GM08714 (cell line): ENCODE results near the gene PRH1.

Experiments
- H3K4me3 ChIP-seq: fragments of 200-500 bp; sonication (Bioruptor generic); 2 replicates; pipeline ENCODE4 v1.5.1; 2014; ENCODE audit warnings: mild to moderate bottlenecking, low read length, inconsistent platforms
- ZNF274 ChIP-seq: IDR thresholded peaks from 2 replicates; pipeline ENCODE4 v1.6.1; 2012; ENCODE audit warnings: mild to moderate bottlenecking, low read depth, low read length

The PRH1 gene

GRCh38 chr12:10884086-10884725, at the start of gene PRH1:
Gene PRH1 (minus strand): TSS chr12:10884255. CDS start chr12:10884217, 38 bp downstream.
- no peak for TF ChIP-seq ZNF274
- H3K4me3 ChIP-seq: no peak within 1 kb of the TSS

DNA sequence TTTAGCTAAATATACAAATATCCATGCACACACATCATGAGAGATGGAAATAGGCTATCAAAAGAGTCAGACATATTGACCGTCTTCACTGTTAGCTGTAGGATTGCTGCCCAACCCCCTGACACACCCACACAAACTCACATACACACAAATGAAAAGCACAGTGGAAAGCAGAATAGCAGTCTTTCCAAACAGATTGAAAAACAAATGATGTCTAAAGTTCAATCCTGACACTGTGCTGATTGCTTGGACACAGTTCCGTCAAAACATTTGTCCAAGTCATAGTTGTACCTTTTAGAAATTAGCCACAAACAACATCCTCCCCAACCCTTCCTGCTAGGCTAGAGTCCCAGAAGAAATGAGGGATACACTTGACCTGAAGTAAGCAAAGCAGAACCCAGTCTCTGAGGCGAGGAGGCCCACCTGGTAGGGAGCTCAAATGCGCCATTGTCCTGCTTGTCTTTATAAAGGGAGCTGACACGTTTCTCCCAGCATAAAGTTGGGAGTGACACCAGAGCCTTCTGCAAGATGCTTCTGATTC, 44.8 kb upstream of the PRH1 start, which contains the start of gene PRH2:
Gene PRH2, plus strand, starts transcription at position 491 of the 541 bp plus-strand sequence. Its CDS starts 38 bp downstream, at position 529.
- H3K4me3 ChIP-seq: no peak within 1 kb of the TSS
- no peak for TF ChIP-seq ZNF274

DNA sequence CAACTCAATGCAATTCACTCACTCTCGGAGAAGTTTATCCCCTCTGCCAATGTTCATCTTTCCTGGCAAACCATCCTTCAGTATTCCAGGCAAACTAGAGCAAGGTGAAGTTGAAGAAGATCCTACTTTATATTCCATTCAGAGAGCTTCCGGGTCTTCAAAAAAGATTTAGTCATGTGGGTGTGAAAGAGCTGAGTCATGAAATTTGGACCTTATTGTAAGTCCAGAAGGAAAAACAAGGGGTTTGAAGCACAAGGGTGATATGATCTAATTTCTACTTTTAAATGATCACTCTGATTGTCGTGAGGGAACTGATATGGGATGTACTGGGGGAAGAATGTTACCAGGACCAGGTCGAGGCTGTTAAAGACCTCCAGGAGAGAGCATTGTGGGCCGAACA, 42.2 kb upstream of the PRH1 start:
- no peak for TF ChIP-seq ZNF274
- no peak overlapping the region for H3K4me3 ChIP-seq

GRCh38 chr12:10919809-10920208, 35.8 kb upstream of the PRH1 start:
- H3K4me3 ChIP-seq: no peak overlapping the region
- TF ChIP-seq ZNF274: no peak

GRCh38 chr12:10910380-10910779, 26.3 kb upstream of the PRH1 start:
- H3K4me3 ChIP-seq: no peak overlapping the region
- TF ChIP-seq ZNF274: no peak

DNA sequence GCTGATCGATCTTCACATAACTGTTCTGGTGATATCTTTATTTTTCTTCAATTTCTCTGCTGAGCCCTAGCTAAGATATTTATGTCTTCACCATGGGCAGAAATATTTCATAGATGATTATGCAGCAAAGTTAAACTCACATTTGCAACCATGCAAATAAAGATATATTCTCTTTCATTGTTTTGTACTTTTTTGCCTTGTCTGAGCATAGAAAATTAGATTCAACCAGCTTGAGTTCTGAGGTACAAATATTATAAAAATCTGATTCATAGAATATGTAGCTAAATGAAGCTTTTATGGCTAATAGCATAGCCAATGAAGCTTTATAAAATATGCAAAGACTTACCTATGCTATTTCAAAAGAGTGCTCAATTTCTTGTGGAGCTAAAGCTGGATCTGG, 25.4 kb upstream of the PRH1 start, which contains the start of gene TAS2R13:
Gene TAS2R13, minus strand, starts transcription at position 101 of the 400 bp plus-strand sequence. CDS start 264 bp downstream, outside the sequence.
- no peak within 1 kb of the TSS for H3K4me3 ChIP-seq
- no peak for TF ChIP-seq ZNF274

DNA sequence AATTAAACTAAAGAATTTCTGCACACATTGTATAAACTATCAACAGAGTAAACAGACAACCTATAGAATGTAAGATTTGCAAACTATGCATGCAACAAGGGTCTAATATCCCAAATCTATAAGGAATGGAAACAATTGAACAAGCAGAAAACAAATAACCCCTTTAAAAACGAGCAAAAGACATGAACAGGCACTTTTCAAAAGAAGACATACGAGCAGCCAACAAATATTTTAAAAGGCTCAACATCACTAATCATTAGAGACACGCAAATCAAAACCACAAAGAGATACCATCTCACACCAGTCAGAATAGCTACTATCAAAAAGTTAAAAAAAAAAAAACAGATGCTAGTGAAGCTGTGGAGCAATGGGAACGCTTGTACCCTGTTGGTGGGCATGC, 20.6 kb upstream of the PRH1 start:
- no peak overlapping the region for H3K4me3 ChIP-seq
- no peak for TF ChIP-seq ZNF274

GRCh38 chr12:10901427-10901826, 17.4 kb upstream of the PRH1 start:
- TF ChIP-seq ZNF274: no peak
- H3K4me3 ChIP-seq: no peak overlapping the region

DNA sequence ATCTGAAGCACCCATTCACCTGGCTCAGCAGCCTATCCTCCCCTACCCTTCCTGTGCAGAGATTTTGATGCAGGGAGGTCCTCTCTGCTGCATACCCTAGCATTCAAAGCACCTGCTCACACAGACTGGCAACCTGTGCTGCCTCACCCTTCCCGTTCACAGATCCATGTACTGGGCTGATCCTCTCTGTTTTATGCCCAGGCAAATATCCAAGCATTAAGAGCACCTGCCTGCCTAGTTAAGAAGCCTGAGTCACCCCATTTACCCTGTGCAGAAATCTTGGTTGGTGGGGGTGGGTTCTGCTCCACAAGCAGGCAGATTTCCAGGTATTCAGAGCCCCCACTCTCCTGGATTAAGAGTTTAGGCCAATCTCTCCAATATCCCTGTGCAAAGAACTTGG, 16.9 kb upstream of the PRH1 start:
- TF ChIP-seq ZNF274: no peak

DNA sequence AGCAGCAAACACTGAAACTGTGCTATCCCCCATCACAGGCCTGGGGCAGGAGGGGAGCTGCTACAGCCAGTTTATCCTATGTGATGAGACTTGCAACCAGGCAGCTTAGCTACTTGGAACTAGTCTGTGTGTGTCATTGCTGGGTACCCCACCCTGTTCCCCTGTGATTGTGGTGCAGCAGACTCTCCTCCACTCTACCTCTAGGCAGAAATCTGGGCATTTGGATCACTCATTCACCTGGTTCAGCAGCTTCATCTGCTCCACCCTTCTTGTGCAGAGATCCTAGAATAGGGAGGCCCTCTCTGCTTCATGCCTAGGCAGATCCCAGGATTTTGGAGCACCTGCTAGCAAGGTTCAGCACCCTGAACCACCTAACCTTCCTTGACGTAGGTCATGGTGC, 16.5 kb upstream of the PRH1 start:
- TF ChIP-seq ZNF274: no peak
- no peak overlapping the region for H3K4me3 ChIP-seq

More for the DNA sequence above, 16.9 kb upstream of the PRH1 start:
- H3K4me3 ChIP-seq: no peak overlapping the region

GRCh38 chr12:10896854-10897253, 12.8 kb upstream of the PRH1 start:
- H3K4me3 ChIP-seq: no peak overlapping the region
- TF ChIP-seq ZNF274: no peak

GRCh38 chr12:10891937-10892336, 7.9 kb upstream of the PRH1 start:
- TF ChIP-seq ZNF274: no peak
- no peak overlapping the region for H3K4me3 ChIP-seq

- H3K4me3 ChIP-seq: no peak overlapping the region
- TF ChIP-seq ZNF274: no peak
Measured at GRCh38 chr12:10889226-10889625, 5.2 kb upstream of the PRH1 start.

DNA sequence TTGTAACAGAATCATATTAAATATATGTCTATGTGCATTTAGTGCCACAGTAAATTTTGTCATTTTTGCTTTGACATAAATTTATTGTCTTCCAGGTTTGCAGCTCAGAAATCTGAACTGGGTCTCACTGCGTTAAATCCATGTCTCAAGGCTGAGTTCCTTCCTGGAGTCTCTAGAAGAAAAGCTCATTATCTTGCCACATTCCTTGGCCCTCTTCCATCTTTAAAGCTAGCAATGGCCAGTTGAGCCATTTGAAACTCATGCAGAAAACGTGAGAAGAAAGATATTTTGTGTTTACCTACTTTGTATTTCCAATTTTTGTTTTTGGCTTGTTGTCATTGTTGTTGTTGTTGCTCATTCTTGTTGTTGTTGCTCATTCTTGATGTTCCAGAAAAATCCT, 10.7 kb downstream of the PRH1 start:
- H3K4me3 ChIP-seq: no peak overlapping the region
- TF ChIP-seq ZNF274: no peak

- no peak overlapping the region for H3K4me3 ChIP-seq
- no peak for TF ChIP-seq ZNF274
Measured at GRCh38 chr12:10867381-10867780, 16.7 kb downstream of the PRH1 start.
